ENCODE measurements around the gene UBE2D4.
"Not testable (repeated sequence)": the region's sequence is repeated elsewhere in the genome, so short reads cannot be mapped to it uniquely, and the experiment has no call there.

Gene UBE2D4

DNA sequence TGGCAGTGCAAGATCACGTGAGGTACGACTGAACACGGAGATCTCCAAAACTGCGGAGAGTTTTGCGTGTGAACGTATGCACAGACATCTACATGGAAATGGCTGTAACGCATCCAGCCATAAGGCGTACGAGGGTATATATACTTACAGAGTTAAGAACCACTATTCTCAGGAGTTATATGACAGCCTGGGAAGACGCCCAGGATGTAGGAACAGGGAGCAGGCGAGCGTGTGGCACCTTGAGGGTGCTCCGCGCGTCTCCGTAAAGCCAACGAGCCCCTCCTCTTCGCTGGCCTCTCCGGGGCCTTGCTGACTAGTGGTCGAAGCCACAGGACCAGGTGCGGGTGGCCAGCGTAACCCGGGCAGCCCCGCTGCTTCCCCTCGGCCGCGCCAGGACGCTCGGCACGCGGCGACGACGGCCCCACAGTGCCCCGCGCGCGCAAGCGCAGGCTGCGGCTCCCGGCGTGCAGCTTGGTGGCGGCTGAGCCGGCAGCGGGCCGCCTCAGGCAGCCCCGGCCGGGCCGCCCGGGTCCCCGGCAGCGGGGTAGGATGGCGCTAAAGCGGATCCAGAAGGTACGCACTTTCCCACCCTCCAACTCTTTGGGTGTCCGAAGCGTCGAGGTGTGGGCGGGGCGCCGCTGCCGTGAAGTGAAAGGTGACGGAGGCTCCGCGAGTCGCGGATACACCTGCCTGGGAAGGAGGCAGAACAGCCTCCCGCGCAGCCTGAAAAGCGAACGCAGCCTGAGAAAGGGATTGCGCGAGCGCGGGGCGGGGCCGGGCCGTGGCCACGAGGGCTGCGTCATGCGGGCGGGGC, at the start of gene UBE2D4:
UBE2D4 (plus strand) TSS at position 453 of the 814 bp plus-strand sequence; CDS start at position 550, 97 bp downstream.
- DNase-seq = peak; percentile 96

DNA sequence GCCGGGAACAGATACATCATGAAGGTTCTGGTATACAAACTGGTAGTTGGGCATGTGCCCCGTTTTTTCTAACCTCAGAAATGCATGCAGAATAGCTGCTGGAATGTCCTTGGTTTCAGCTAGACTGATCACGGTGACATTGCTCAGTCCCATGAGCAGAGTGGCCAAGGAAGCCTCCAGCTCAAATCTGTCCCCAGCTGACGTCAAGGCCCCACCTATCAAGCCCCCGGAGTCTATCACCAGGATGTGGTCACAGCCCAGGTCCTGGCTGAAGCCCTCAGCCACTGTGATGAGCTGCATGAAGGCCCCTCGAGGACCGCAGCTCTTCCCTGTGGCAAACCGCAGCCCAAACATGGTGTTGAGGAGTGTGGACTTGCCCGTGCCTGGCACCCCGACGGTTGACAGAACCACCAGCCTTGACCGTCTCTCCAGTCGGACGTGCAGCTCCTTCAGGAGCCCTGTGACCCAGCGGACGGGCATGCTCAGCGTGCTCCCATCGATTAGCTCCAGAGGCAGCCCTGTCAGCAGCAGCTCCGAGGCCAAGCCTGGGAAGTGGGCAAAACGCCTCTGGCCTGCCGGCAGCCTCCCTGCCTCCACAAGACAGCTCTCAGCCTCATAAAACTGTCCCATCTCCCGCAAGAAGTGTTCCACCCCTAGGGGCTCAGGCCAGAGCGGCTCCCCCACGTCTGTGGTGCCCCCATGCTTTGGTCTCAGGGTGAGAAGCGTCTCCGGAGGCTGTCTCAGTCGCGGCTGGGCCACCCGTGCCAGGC, 49.1 kb upstream of the UBE2D4 start:
- DNase-seq = no peak

DNA sequence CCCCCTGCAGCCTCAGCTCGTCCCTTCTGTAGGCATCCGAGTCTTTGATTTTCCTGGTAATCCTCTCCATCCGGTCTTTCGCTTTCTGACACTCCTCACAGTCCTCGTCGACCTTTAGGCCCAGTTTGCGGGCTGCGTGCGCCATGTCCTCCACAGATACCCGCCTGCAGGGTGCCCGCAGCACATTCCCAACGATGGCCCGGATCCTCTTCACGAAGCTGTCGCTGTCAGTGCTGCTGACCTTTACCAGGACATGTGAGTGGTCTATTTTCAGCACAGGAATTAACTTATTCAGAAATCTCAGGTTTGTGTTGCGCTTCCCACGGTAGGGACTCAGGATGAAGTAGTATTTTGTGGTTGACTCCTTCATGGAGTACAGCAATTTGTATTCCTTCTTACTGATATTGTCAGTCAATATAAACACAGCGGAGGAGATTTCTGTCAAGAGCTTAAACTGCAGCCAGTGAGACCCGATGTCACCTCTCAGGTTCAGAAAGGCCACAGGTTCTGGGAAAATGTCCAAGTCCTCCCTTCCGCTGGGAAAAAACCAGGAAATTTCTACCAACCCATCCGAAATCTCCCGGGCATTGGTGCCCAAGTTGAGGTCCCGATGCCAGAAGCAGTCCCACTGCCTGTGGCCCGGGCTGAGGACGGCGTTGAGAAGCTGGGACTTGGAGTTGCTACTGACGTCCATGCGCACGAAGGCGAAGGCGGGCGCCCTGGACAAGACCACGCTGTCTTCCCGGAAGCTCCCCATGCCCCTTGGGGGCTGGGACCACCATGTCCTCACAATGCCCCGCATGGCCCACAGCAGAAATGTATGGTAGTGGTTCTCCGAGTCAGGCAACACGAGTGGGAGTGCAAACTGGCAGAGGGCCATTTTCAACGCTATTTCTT, 48.0 kb upstream of the UBE2D4 start:
- no peak for DNase-seq

DNA sequence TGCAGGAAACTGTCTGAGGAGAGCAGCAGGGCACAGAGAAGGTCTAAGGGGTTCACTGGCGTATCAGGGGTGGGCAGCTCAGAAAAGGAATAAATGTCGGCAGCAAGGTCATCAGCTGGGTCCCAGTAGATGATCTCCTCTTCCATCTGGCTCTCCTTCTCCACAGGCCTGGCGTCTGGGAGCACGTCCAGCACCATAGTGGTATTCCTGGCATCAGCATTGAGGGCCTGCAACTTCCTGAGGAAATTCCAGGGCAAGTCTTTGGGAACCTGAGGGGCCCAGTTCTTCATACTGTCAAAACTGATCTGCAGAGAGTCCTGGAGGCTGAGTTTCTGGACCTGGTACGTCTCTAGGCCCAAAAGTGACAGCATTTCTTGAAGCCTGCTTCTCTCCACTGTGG, 47.4 kb upstream of the UBE2D4 start:
- no peak for DNase-seq

DNA sequence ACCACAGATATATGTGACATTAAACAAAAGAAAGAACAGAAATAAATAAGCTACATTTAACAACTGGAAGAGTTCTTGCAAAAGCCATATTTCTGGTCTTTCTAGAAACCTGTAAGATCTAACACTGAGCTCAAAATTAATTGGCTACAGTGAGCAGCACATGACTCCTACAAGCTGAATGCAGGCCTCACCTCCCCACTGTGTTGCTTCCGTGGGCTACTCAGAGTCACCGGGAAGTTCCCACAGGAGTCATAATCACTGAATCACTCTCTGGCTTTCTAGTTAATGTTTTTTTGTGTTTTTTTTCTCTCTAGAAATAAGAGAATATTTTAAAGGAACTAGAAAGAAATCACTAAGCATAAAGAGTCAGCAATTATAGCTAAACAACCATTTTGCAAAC, 46.8 kb upstream of the UBE2D4 start:
- no peak for DNase-seq

DNA sequence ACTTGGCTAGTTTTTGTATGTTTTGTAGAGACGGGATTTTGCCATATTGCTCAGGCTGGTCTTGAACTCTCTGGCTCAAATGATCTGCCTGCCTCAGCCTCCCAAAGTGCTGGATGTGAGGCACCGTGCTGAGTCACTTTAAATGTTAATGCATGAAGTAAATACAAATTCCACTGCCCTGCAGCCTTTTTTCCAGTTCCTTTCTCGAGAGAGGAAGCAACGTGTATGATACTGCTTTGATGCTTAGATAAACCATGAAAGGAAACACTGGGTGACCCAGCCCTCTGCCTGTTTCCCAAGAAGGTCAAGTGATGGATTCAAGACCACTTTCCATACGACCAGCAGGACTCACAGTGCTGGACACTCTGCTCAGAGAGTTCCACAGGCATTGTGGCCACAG, 45.6 kb upstream of the UBE2D4 start:
- DNase-seq = no peak

DNA sequence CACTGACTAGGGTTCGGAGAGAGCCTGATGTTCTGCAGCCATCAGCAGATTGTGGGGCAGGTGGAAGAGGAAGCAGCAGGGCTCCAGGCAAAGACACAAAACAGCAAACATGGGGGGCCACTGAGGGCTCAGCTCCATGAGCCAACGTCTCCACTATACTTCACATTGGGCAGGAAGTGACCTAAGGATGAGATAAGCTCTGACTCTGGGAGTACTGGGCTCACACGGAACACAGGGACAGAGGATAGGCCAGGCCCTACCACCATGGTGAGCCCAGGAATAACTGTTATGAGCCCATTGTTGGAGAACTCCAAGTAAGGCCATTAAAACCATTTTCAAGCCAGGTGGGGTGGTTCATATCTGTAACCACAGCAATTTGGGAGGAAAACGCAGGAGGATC, 42.0 kb upstream of the UBE2D4 start:
- no peak for DNase-seq

DNA sequence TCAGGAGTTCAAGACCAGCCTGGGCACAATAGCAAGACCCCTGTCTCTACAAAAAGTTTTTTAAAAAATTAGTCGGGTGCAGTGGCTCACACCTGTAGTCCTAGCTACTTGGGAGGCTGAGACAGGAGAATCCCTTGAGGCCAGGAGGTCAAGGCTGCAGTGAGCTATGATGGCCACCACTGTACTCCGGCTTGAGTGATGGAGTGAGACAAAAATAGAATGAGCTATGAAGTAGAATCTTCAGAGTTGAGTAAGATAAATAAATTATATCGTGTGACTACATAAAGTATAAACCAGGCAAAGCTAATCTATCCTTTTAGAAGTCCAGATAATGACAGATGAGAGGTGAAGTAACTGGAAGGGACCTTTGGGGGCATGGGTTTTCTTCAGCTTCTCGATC, 41.6 kb upstream of the UBE2D4 start:
- DNase-seq = no peak

DNA sequence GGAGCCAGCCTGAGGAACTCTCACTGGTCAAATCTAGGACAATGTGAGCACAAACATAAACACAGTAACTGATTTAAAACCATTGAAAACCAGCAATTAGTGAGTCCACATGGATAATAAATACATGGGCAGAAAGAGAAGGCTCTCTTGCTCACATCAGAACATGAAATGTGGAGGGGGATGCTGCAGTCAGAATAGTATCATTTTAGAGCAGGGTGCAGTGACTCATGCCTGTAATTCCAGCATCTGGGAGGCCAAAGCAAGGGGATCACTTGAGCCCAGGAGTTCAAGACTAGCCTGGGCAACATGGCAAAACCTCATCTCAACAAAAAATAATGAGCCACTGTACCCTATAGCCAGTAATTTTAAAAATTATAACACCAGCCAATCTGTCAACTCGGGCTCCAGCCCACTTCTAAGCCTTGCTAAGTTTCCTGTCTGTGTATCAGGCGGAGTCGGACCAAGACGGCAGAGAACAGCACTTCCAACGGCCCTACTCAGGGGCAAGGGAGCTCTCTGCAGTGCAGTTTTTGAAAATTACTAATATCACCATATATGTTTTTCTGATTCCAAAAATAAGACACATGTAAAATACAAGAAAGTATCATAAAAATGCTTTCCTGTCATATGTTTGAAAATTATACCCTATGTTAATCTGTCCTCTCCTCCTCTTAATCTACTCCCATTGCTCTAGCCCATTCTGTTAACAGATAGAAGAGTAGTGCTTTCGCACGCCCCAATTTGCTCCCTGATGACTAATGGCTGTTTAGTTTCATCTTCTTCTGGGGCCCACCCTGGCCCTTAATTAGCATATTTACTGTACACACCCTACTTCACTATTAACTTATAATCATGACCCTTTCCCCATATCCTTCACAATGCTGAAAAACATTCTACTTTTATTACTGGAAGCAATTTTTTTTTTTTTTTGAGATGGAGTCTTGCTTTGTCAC, 37.0 kb upstream of the UBE2D4 start:
- peak; percentile 19 for DNase-seq

DNA sequence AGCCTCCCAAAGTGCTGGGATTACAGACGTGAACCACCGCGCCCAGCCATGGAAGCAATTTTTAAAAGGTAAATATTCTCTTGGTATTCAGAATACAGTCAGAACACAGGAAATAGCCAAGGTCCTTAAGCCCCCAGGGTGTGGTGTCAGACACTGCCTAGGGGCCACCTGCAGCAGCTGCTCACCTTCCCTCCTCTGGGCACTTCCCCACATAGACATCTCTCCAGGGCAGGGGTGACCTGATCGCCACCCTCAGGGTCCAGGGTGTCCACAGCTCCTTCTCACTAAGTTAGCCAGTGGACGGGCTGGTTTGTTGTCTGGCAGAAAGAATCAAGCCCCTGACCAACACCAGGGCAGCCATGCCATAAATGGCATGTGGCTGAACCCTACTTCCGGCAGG, 35.8 kb upstream of the UBE2D4 start:
- no peak for DNase-seq

DNA sequence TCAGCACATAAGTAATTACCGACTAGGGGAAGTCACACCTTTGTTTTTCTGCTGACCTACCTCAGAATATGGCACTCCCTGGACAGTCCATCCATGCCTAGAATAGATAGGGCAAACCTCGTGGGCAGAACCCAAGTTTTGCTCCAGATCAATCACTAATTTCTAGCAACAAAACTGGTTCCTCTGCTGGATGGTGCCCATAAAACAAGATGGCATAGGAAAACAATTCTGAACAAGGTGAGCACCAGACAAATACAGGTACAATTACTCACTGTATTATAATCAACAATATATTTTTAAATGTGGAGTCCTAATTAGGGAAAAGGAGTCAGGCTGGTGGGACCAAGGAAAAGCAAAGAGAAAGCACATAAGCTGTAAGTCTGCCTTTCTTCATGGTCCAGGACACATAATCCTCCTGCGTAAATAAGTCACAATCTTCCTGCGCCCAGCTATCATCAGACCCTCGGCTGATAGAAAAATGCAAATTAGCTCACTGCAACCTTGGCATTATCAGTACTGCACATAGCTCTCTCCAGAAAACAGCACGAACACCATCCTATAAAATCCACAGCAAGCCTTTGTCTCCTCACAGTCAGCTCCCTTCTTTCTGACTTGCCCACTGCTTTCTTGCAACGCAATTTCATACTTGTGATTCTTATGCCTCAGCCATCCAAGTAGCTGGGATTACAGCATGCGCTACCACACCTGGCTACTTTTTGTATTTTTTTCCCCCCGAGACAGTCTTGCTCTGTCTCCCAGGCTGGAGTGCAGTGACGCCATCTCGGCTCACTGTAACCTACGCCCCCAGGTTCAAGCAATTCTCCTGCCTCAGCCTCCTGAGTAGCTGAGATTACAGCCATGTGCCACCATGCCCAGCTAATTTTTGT, 34.9 kb upstream of the UBE2D4 start:
- no peak for DNase-seq

DNA sequence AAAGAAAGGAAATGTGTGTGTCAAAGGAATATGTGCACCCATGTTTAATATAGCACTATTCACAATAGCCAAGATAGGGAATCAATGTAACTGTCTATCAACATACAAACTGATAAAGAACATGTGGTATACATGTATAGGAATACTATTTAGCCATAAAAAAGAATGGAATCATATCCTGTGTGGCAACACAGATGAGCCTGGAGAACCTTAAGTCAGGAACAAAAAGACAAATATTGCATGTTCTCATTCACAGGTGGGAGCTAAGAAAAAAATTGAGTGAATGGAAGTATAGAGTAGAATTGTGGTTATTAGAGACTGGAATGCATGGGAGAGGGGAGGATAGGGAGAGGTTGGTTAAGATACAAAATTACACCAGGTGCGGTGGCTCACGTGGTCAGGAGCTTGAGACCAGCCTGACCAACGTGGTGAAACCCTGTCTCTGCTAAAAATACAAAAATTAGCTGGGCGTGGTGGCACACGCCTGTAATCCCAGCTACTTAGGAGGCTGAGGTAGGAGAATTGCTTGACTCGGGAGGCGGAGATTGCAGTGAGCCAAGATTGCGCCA, 30.3 kb upstream of the UBE2D4 start:
- no peak for DNase-seq

DNA sequence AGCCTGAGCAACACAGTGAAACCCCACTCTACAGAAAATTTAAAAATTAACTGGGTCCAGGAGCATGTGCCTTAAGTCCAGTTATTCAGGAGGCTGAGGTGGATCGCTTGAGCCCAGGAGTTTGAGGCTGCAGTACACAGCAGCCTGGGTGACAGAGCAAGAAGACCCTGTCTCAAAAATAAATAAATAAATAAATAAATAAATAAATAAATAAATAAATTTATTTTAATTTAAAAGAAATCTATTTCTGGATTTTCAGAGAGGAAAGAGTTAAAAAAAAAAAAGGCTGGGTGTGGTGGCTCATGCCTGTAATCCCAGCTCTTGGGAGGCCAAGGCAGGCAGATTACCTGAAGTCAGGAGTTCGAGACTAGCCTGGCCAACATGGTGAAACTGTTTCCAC, 27.7 kb upstream of the UBE2D4 start:
- DNase-seq = not testable (repeated sequence)

DNA sequence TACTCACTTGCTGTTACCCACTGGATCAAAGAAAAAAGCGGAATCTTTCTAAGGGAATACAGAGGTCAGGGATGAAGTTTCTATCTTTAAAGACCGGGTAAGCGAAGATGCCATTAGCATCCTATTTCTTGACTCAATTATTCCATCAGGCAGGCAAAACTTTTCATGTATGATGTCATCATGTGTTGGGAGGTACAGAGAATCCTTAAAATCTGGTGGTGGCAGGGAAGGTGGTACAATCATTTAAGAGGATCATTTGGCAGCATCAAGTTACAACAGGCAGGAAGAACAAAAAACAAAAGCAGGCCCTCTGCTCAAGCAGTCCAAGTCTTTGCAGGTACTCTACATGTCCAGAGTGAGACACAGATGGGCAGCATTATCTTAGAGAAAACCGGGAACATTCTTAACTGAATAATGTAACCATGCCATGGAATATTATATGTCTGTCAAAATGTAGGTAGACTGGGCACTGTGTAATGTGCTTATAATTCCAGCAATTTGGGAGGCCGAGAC, 23.6 kb upstream of the UBE2D4 start:
- DNase-seq = no peak

DNA sequence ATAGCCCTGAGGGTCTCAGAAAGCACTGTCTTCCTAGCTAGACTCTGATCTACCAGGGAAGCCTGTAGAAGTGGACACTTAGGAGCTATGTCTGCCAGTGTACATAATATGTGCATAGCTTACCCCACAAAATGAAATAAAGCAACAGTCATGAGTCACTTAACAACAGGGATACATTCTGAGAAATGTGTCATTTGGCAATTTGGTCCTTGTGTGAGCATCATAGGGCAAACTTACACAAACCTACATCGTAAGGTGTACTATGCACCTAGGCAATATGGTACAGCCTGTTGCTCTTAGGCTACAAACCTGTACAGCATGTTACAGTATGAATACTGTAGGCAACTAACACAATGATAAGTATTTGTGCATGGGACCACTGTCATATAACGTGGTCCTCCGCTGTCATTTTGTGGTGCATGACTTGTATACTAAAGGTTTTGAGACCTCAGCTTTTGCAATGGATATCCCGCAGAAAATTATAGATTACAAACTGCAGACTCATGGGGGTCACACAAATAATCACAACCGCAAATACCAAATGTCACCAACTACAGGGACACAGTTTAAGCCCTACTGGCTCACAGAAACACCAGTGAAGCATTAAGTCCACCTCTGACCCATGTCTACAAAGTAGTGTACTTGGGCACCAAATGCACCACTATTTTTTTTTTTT, 21.6 kb upstream of the UBE2D4 start:
- DNase-seq = no peak

DNA sequence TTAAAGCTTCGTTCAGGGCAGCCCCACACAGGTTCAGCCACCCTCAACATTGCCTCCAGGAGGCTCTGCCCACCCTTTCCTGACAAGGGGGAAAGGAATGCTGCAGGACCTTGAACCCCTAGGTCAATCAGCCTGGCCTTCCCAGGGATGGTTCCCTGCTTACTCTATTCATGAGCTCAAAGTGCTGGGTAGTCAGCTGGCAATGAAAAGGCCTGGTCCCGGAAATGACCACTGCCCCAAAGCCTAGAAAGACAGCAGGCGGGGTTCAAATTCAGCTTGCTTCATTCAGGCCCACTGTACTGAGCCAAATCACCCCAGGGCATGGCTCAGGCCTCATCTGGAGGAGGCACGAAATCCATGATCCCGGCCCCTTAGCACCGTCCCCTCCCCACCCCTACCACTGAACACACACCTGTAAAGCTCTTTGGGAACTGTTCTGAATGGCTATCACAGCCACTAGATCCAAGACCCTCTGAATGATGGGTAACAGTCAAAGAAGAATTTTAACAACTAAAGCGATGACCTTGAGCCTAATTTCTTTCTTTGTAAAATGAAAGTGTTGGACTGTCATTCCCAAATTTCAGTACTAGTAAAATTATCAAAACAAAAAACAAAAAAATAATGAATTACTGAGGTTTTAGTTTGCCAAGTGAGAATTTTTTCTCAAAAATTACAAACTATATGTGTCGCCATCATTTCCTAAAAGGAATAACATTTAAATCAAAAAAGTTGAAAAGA, 20.9 kb upstream of the UBE2D4 start:
- no peak for DNase-seq

DNA sequence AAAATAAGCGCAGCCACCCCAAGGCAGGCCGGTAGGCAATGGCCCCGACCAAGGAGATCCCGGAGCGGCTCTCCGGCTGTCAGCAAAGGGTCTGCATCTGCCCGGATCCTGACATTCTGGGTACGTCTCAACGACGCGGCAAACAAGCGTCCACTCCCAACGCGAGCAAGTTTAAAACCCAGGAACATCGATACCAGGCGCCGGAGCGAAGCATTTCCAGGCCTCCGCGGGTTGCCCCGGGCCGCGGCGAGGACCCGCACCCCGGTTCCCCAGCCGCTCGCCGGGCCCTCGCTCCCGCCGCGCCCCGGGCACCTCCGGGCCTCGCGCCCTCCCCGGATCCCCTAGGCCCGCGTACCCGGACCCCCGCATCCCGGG, 20.3 kb upstream of the UBE2D4 start:
- peak; percentile 39 for DNase-seq

DNA sequence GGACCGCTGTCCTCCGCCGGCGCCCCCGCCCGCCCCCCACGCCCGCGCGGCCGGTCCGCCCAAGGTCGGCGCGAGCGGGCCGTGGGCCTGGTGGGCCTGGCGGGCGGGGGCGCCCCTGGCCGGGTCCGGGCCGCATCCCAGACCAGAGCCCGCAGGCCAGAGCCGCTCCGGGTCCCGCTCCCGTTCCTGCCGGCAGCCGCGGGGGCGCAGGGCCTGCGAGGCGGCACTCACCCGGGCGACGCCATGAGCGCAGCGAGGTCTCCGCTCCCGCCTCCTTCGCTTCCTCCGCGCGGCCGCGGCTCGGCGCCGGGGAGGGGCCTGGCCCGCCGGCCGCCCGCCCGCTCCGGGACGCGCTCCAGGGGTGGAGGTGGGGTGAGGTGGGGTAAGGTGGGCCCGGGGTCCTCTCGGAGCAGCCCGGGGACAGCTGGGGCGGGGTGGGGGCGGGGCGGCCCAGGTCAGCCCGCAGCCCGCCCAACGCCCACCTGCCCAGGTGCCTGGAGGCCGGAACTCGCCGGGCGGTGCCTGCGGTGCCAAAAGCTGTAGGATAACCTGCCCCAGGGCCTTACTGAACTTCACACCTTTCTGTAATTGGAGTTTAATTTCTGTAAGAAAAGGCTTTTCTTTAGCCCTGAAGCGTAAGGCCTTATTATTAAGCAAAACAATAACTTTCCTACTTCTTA, 19.8 kb upstream of the UBE2D4 start, which contains the start of gene URGCP:
URGCP (minus strand) TSS at position 266 of the 680 bp plus-strand sequence; CDS start at position 245, 21 bp downstream.
- DNase-seq = peak; percentile 66

All from stimulated activated CD4-positive, alpha-beta T cell treated with anti-CD3 and anti-CD28 coated beads, Interleukin-15, amount 100 ng/mL, for 24 hours (primary cell).